Body of pancreas (tissue), 4 donors: ENCODE measurements around the gene VPS37D. TPM values are rescaled to one million over a fixed set of nuclear protein-coding genes. Genes with fewer than 3 reads are reported as not detected.
"Not testable (repeated sequence)": the region's sequence is repeated elsewhere in the genome, so short reads cannot be mapped to it uniquely, and the experiment has no call there.

Experiments
- ATAC-seq: fragments of 150-250 bp; one replicate; pipeline ENCODE4 v1.9.1; 2016
- DNase-seq, 4 donors: peaks; one replicate each; pipeline ENCODE4 v3.0.0-alpha.2; 2019
- H3K27ac ChIP-seq, 4 donors: fragments of 200-600 bp; sonication (generic); 1 replicate in 3 of 4; 2 replicates in 1 of 4; pipeline versions ENCODE4 v1.5.1 to v1.6.1; 2016 to 2019; ENCODE audit warnings: mild to moderate bottlenecking in 1 of 4, mixed read lengths in 1 of 4, moderate library complexity in 1 of 4
- H3K27me3 ChIP-seq, 2 donors: fragments of 200-600 bp; sonication (generic); one replicate each; pipeline ENCODE4 v1.6.0; 2016; ENCODE audit warnings: mild to moderate bottlenecking in 1 of 2
- H3K36me3 ChIP-seq, 2 donors: fragments of 200-600 bp; sonication (generic); replicated peaks in 1 of 2; 2 replicates each; pipeline ENCODE4 v1.5.1; 2016; ENCODE audit warnings: low read depth in 2 of 2; ENCODE audit not compliant: insufficient read depth in 1 of 2
- H3K4me1 ChIP-seq: fragments of 200-600 bp; sonication (generic); one replicate; pipeline ENCODE4 v1.6.0; 2016
- H3K4me3 ChIP-seq, 2 donors: fragments of 200-600 bp; sonication (generic); 1 replicate in 1 of 2; 2 replicates in 1 of 2; pipeline ENCODE4 v1.5.1; 2016 to 2019
- H3K9me3 ChIP-seq, 3 donors: fragments of 200-600 bp; sonication (generic); 1 replicate in 2 of 3; 2 replicates in 1 of 3; pipeline ENCODE4 v1.5.1; 2016
- POLR2A ChIP-seq, 3 donors: fragments of 450-650 bp; IDR thresholded peaks; one replicate each; pipeline ENCODE4 v1.6.1; 2016; ENCODE audit warnings: antibody characterized with exemption in 3 of 3, mild to moderate bottlenecking in 2 of 3
- WGBS, 2 donors: methylation state at CpG; one replicate each; pipeline ENCODE4 v1.1.5; 2017; 5-methylcytosine and 5-hydroxymethylcytosine counted together
- intact Hi-C: fragments of 100-400 bp; cut with DNase I; formaldehyde crosslinking; loops from one replicate; pipeline ENCODE4 v1.15.1; 2023
- total RNA-seq, 2 donors: library from RNA; depleted of rRNA; stranded (reverse); fragments of >200 nt; gene quantifications; one replicate each; pipeline ENCODE4 v1.1.0, GENCODE V29; 2016
- TF ChIP-seq, protein P1 (sequence below), 7 experiments: fragments of 450-650 bp in 4 of 7; fragments of 200-600 bp in 3 of 7; sonication (generic) in 3 of 7; IDR thresholded peaks; one replicate each; pipeline ENCODE4 v1.5.1; 2016 to 2019; ENCODE audit warnings: antibody characterized with exemption in 7 of 7

Gene VPS37D, protein sequence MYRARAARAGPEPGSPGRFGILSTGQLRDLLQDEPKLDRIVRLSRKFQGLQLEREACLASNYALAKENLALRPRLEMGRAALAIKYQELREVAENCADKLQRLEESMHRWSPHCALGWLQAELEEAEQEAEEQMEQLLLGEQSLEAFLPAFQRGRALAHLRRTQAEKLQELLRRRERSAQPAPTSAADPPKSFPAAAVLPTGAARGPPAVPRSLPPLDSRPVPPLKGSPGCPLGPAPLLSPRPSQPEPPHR
- total RNA-seq: 1 to 10 TPM; 1.3 to 6.0 TPM

DNA sequence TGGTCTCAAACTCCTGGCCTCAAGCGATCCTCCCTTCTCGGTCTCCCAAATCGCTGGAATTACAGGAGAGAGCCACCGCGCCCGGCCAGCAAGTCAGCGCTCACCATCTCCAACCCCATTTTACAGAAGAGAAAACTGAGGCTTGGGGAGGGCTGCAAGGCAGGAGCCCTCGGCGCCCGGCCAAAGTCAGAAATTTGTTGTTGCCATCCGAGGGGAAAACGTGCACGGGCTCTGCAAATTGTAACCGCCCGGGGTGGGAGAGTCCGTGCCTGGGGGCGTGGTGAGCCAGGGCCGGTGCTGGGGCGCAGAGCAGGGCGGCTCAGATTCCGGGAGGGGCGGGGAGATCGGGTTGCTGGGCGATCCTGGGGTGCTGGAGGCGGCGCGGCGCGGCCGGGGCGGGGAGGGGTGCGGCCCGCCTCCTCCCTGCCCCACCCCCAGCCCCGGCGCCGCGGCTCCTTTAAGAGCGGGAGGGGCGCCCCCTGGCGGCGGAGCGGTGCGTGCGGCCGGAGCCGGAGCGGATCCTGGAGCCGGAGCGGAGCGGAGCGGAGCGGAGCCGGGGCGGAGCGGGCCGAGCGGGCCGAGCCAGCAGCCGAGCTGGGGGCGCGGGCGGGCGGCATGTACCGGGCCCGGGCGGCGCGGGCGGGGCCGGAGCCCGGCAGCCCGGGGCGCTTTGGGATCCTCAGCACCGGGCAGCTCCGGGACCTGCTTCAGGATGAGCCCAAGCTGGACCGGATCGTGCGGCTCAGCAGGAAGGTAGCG is at the start of gene VPS37D:
TSS of gene VPS37D (plus strand) at position 488 of the 759 bp plus-strand sequence. CDS start at position 616, 128 bp downstream.
- ATAC-seq (peak; percentile 94), DNase-seq (peak; percentile 90 to 95 (median 92))
- 2 to 28% methylated on average over 4 to 70 of the region's 79 CpGs for WGBS, 2 donors
- Histone ChIP-seq H3K27me3 (no peaks in the 10 kb centered on the region), H3K9me3 (no peaks in the 10 kb centered on the region), H3K27ac (peak within 1 kb of the TSS in 3 of 4 donors; percentile 59 to 68 (median 65)), H3K36me3 (no peaks in the 10 kb centered on the region), H3K4me3 (peak within 1 kb of the TSS; percentile 29 to 61), H3K4me1 (peaks cover 21% of the 10 kb centered on the region)
- intact Hi-C loops: no loop called here
- TF ChIP-seq, protein P1, sequence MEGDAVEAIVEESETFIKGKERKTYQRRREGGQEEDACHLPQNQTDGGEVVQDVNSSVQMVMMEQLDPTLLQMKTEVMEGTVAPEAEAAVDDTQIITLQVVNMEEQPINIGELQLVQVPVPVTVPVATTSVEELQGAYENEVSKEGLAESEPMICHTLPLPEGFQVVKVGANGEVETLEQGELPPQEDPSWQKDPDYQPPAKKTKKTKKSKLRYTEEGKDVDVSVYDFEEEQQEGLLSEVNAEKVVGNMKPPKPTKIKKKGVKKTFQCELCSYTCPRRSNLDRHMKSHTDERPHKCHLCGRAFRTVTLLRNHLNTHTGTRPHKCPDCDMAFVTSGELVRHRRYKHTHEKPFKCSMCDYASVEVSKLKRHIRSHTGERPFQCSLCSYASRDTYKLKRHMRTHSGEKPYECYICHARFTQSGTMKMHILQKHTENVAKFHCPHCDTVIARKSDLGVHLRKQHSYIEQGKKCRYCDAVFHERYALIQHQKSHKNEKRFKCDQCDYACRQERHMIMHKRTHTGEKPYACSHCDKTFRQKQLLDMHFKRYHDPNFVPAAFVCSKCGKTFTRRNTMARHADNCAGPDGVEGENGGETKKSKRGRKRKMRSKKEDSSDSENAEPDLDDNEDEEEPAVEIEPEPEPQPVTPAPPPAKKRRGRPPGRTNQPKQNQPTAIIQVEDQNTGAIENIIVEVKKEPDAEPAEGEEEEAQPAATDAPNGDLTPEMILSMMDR (IDR thresholded peaks at IDR 0.05): peak; percentile 34 to 99 (median 95)
- TF ChIP-seq POLR2A (IDR thresholded peaks at IDR 0.05): no peak

DNA sequence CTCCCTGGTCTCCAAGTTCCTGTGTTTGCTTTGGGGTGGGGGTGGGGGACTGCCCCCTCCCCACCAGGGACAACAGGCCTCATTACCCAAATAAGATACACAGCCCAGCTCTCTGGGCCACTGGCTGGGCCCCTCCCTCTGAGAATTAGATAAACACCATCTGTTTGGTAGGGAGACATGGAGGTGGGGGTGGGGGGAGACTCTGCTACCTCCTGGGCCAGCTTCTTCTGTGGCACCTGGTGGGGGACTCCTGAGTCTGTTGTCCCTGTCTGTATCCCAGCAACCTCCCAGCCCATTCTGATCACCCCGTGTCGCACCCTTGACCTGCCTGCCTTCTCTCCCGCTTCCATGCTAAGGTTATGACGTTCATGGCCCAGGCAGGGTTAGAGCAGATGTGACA is 49.1 kb upstream of the VPS37D start:
- no peak overlapping the region for H3K4me3 ChIP-seq
- 81 to 89% methylated on average over 4 of the region's 4 CpGs for WGBS, 2 donors
- ATAC-seq (no peak), DNase-seq (peak in 3 of 4 donors; percentile 32 to 56 (median 49))
- intact Hi-C loops: no loop called here
- peak overlapping the region in 1 of 4 donors; percentile 3 for H3K27ac ChIP-seq
- TF ChIP-seq POLR2A (IDR thresholded peaks at IDR 0.05): no peak
- TF ChIP-seq, protein P1 (IDR thresholded peaks at IDR 0.05): no peak
- no peaks in the 10 kb centered on the region for H3K36me3 ChIP-seq
- H3K9me3 ChIP-seq: no peaks in the 10 kb centered on the region
- H3K4me1 ChIP-seq: peaks cover 15% of the 10 kb centered on the region
- H3K27me3 ChIP-seq: no peaks in the 10 kb centered on the region

DNA sequence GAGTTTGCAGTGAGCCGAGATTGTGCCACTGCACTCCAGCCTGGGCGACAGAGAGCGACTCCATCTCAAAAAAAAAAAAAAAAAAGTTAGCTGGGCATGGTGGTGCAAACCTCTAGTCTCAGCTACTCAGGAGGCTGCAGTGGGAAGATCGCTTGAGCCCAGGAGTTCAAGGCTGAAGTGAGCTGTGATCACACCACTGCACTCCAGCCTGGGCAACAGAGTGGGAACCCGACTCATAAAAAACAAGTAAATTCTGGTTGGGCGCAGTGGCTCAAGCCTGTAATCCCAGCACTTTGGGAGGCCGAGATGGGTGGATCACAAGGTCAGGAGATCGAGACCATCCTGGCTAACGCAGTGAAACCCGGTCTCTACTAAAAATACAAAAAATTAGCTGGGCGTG is 48.2 kb upstream of the VPS37D start:
- H3K27ac ChIP-seq, DNase-seq, intact Hi-C loops, H3K36me3 ChIP-seq, ATAC-seq, H3K4me3 ChIP-seq, H3K9me3 ChIP-seq, H3K27me3 ChIP-seq: not testable (repeated sequence)
- 90 to 92% methylated on average over 11 of the region's 11 CpGs for WGBS, 2 donors
- H3K4me1 ChIP-seq: peaks cover 21% of the 10 kb centered on the region

DNA sequence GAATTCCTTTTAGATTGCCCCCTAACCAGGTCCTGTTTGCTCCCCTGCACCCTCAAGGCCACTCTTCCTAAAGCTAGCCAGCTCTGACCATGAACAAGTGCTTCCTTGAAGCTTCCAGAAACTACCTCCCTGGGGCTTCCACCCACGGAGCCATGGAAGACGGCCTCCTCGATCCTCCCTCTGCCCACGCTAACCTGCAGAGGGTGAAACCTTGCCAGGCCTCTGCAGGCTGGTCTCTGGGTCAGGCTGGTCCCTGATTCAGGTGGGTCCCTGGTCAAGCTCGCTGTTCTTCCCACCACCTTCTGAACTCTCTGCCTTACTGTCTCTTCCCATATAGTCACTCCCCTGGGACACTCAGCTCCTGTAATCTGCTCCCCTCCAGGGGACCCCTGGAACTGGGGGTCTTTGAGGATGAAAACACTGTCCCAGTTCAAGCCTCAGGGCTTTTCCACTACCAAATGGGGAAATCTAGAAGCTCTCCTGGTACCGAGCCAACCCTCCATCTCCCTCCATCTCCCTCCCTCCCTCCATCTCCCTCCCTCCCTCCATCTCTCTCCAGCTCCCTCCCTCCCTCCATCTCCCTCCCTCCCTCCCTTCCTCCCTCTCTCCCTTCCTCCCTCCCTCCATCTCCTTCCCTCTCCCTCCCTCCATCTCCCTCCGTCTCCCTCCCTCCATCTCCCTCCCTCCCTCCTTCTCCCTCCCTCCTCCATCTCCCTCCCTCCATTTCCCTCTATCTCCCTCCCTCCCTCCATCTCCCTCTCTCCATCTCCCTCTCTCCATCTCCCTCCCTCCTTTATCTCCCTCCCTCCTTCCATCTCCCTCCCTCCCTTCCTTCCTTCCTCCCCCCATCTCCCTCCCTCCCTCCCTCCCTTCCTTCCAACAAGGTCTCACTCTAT is 46.2 kb upstream of the VPS37D start:
- H3K4me1 ChIP-seq: peaks cover 26% of the 10 kb centered on the region
- H3K27ac ChIP-seq: no peak overlapping the region
- H3K36me3 ChIP-seq: no peaks in the 10 kb centered on the region
- intact Hi-C loops: loop anchor here (5.0 kb wide), 1 partner anchor 51 kb away; no protein-coding TSS in a partner anchor
- TF ChIP-seq, protein P1 (IDR thresholded peaks at IDR 0.05): no peak
- no peak for TF ChIP-seq POLR2A (IDR thresholded peaks at IDR 0.05)
- 71 to 76% methylated on average over 6 to 7 of the region's 7 CpGs for WGBS, 2 donors
- H3K9me3 ChIP-seq: no peaks in the 10 kb centered on the region
- no peak for DNase-seq
- no peaks in the 10 kb centered on the region for H3K27me3 ChIP-seq
- H3K4me3 ChIP-seq: no peak overlapping the region
- ATAC-seq: no peak
